Measurements from ENCODE around the gene RGCC. TPM values are rescaled to one million over a fixed set of nuclear protein-coding genes. Genes with fewer than 3 reads are reported as not detected.

The RGCC gene
- total RNA-seq, 2 donors from 2014 or later, result 5.4 TPM

DNA sequence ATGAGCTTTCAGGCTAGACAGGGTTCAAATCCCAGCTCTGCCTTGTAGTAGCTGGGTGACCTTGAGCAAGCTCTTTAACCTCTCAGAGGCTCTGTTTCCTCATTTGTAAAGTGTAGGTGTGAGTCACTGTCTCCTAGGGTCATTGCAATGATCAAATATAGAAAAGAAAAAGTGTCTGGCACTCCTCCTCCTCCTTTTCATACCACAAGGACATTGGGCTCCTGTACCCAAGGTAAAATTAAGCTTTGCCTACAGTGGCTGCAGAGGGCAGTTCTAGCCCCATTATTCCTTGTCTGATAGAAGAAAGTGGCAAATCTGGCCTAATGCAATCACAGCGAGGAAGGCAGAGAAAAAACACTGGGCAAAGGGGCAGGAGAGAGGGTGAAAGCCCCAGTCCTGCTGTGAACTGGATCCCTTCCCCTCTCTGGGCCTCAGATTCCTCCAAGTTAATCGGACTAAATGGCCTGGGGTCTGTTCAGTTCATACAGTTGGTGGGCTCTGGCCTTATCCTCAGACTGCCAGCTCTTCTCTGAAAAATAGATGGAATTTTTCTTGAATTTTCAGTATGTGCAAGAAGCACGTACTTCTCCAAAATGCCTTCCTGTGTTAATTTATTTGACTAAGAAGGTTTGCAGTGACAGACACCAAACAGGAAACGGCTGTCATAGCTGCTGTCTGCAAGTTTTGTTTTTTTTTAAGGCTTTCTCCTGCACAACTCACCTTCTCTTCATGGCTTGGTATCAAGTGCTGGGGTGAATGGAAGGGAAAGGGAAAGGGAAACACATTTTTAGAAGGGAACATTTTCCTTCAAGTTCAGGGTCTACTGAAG lies 35.3 kb downstream of the RGCC start:
- H3K36me3 ChIP-seq (ENCODE audit: control insufficient read depth, insufficient read depth, low read length), result no peaks in the 10 kb centered on the region
- TF ChIP-seq, protein P1, sequence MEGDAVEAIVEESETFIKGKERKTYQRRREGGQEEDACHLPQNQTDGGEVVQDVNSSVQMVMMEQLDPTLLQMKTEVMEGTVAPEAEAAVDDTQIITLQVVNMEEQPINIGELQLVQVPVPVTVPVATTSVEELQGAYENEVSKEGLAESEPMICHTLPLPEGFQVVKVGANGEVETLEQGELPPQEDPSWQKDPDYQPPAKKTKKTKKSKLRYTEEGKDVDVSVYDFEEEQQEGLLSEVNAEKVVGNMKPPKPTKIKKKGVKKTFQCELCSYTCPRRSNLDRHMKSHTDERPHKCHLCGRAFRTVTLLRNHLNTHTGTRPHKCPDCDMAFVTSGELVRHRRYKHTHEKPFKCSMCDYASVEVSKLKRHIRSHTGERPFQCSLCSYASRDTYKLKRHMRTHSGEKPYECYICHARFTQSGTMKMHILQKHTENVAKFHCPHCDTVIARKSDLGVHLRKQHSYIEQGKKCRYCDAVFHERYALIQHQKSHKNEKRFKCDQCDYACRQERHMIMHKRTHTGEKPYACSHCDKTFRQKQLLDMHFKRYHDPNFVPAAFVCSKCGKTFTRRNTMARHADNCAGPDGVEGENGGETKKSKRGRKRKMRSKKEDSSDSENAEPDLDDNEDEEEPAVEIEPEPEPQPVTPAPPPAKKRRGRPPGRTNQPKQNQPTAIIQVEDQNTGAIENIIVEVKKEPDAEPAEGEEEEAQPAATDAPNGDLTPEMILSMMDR (conservative IDR thresholded peaks at IDR 0.05), result no peak
- H3K36me3 Mint-ChIP-seq (ENCODE audit: low read depth), result no peaks in the 10 kb centered on the region
- 88 to 92% methylated on average over 2 to 4 of the region's 4 CpGs for WGBS, 2 experiments (ENCODE audit: insufficient coverage in 1 of 2, insufficient read length in 1 of 2)
- H3K9me3 Mint-ChIP-seq, result no peaks in the 10 kb centered on the region
- H3K27ac Mint-ChIP-seq, result no peak overlapping the region
- H3K27ac ChIP-seq (ENCODE audit: low read depth, low read length), result no peak overlapping the region
- H3K4me1 ChIP-seq (ENCODE audit: control insufficient read depth, insufficient read depth, low read length), result no peaks in the 10 kb centered on the region
- H3K27me3 Mint-ChIP-seq (ENCODE audit: insufficient read depth), result peaks cover 6% of the 10 kb centered on the region
- H3K4me1 Mint-ChIP-seq, result peaks cover 19% of the 10 kb centered on the region
- no peak for DNase-seq
- H3K9me3 ChIP-seq (ENCODE audit: control insufficient read depth, low read length), result no peaks in the 10 kb centered on the region
- H3K4me3 Mint-ChIP-seq, result no peak overlapping the region
- no peaks in the 10 kb centered on the region for H3K27me3 ChIP-seq (ENCODE audit: control insufficient read depth, insufficient read depth, low read length, poor library complexity, severe bottlenecking)
- H3K4me3 ChIP-seq (ENCODE audit: low read length), result no peak overlapping the region
- no peak overlapping the region for H3K9ac ChIP-seq (ENCODE audit: extremely low read depth, low read length, poor library complexity, severe bottlenecking)

DNA sequence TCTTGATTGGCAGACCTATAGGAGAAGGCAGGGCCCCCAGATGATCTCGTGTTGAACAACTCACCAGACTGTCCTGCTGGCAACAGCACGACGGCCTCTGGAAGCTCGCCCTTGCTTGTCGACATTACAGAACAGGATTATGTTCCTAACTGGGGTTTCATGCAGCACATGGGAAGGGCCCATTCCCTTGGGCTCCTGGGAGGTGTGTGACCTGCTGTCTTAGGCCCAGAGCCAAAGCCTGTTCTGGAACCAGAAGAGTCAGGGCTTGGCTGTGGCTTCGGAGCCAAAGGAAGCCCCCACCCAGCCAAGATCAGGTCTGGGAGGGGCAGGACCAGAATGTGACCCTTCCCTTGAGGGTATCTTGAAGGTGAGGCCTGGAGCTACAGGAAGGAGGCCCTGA lies 36.9 kb downstream of the RGCC start:
- H3K36me3 ChIP-seq (ENCODE audit: control insufficient read depth, insufficient read depth, low read length), result no peaks in the 10 kb centered on the region
- Mint-ChIP-seq H3K9me3 (no peaks in the 10 kb centered on the region), H3K4me1 (peaks cover 21% of the 10 kb centered on the region), H3K4me3 (no peak overlapping the region), H3K27ac (no peak overlapping the region), H3K36me3 (ENCODE audit: low read depth) (no peaks in the 10 kb centered on the region), H3K27me3 (ENCODE audit: insufficient read depth) (peaks cover 8% of the 10 kb centered on the region)
- H3K9ac ChIP-seq (ENCODE audit: extremely low read depth, low read length, poor library complexity, severe bottlenecking), result no peak overlapping the region
- DNase-seq, result no peak
- H3K27me3 ChIP-seq (ENCODE audit: control insufficient read depth, insufficient read depth, low read length, poor library complexity, severe bottlenecking), result no peaks in the 10 kb centered on the region
- 91 to 95% methylated on average over 5 to 6 of the region's 6 CpGs for WGBS, 2 experiments (ENCODE audit: insufficient coverage in 1 of 2, insufficient read length in 1 of 2)
- no peak overlapping the region for H3K4me3 ChIP-seq (ENCODE audit: low read length)
- H3K9me3 ChIP-seq (ENCODE audit: control insufficient read depth, low read length), result no peaks in the 10 kb centered on the region
- H3K4me1 ChIP-seq (ENCODE audit: control insufficient read depth, insufficient read depth, low read length), result no peaks in the 10 kb centered on the region
- TF ChIP-seq, protein P1 (conservative IDR thresholded peaks at IDR 0.05), result no peak
- no peak overlapping the region for H3K27ac ChIP-seq (ENCODE audit: low read depth, low read length)

DNA sequence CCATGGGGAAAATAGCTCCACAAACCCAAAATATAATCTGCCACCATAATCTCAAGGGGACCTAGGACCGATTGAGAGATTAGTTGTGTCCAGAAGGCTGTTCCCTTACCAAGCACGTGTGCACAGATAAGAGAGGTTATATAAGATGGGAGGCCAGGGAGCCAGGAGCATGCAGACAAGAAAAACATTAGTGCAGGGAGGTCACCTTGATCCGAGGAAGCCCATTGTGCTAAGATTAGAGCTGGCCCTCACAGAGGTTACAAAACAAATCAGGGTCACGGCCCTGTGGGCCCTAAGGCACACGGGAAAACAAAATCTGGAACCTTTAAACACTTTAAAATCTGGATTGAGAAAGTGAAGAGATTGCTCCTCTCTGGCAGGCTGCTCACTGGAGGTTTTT lies 37.7 kb downstream of the RGCC start:
- no peak overlapping the region for H3K9ac ChIP-seq (ENCODE audit: extremely low read depth, low read length, poor library complexity, severe bottlenecking)
- H3K9me3 ChIP-seq (ENCODE audit: control insufficient read depth, low read length), result no peaks in the 10 kb centered on the region
- WGBS, 2 experiments (ENCODE audit: insufficient coverage in 1 of 2, insufficient read length in 1 of 2), result 74 to 78% methylated on average over 3 to 5 of the region's 5 CpGs
- H3K9me3 Mint-ChIP-seq, result no peaks in the 10 kb centered on the region
- no peak overlapping the region for H3K27ac Mint-ChIP-seq
- H3K4me1 Mint-ChIP-seq, result peaks cover 23% of the 10 kb centered on the region
- H3K27me3 ChIP-seq (ENCODE audit: control insufficient read depth, insufficient read depth, low read length, poor library complexity, severe bottlenecking), result no peaks in the 10 kb centered on the region
- TF ChIP-seq, protein P1 (conservative IDR thresholded peaks at IDR 0.05), result no peak
- no peaks in the 10 kb centered on the region for H3K36me3 ChIP-seq (ENCODE audit: control insufficient read depth, insufficient read depth, low read length)
- no peak for DNase-seq
- no peak overlapping the region for H3K27ac ChIP-seq (ENCODE audit: low read depth, low read length)
- H3K36me3 Mint-ChIP-seq (ENCODE audit: low read depth), result no peaks in the 10 kb centered on the region
- H3K4me1 ChIP-seq (ENCODE audit: control insufficient read depth, insufficient read depth, low read length), result no peaks in the 10 kb centered on the region
- H3K27me3 Mint-ChIP-seq (ENCODE audit: insufficient read depth), result peaks cover 8% of the 10 kb centered on the region
- no peak overlapping the region for H3K4me3 Mint-ChIP-seq
- no peak overlapping the region for H3K4me3 ChIP-seq (ENCODE audit: low read length)

All from endodermal cell (in vitro differentiated cells).